GM21717 (cell line): ENCODE results near the gene ZNF423.

Source experiments
- ATAC-seq: cut with Tn5 transposase; IDR thresholded peaks from one replicate; pipeline ENCODE4 v1.9.1; 2021; ENCODE audit warnings: mild to moderate bottlenecking, moderate library complexity; ENCODE audit not compliant: unreplicated experiment

Gene ZNF423

GRCh38 chr16:49467540-49468372, 388.2 kb downstream of the ZNF423 start:
- ATAC-seq = no peak

- no peak for ATAC-seq
Observed at GRCh38 chr16:49466881-49467280, 389.0 kb downstream of the ZNF423 start.

- ATAC-seq = no peak
Observed at GRCh38 chr16:49466529-49466831, 389.4 kb downstream of the ZNF423 start.

GRCh38 chr16:49465661-49466528, 390.0 kb downstream of the ZNF423 start:
- no peak for ATAC-seq

DNA sequence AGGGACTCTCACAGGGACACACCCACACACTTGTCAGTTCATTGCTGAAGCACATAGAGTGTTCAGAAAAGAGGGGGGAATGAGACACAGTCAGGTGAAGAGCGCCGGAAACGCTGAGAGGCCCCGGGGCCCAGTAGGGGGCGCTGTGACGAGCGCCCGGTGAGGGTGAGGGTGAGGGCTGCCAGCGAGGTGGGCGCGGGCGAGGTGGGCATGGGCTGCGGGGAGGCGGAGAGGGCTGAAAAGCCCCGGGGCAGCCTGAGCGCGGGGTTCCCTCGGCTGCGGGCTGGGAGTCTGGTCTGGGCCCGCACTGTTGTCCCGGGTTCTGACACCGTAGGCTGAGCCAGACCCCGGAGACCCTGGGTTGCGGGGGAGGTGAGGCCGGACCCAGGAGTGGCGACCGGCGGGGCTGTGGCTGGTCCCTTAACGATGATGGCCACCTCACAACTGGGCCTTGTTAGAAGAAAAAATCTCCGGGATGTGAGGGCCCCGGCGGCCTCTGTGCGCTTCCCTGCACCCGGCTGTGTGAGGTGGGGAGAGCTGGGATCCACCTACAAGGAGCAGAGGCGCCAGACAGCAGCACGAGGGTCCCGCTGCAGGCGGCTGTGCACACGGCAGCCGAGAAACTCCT, 390.9 kb downstream of the ZNF423 start:
- no peak for ATAC-seq

GRCh38 chr16:49464093-49464492, 391.8 kb downstream of the ZNF423 start:
- ATAC-seq = no peak

DNA sequence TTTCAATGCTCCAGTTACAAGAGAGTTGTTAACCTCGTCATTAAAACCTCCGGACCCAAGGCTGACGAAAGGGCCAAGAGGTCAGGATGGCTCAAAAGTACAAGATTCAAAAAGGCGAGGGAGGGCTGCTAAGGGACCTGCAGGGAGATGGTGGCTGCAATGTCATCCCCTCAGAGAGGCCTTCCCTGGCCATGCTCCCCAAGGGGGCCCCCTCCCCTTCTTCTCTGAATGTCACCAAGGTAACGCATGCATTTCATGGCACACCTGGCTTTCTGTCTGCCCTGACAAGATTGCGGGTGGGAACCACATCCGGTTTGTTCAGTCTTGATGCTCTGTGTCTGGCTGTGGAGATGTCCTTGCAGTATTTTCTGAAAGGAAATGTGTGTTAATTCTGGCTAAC, 392.4 kb downstream of the ZNF423 start:
- ATAC-seq = peak; percentile 92

GRCh38 chr16:49462989-49463371, 392.9 kb downstream of the ZNF423 start:
- ATAC-seq = no peak

DNA sequence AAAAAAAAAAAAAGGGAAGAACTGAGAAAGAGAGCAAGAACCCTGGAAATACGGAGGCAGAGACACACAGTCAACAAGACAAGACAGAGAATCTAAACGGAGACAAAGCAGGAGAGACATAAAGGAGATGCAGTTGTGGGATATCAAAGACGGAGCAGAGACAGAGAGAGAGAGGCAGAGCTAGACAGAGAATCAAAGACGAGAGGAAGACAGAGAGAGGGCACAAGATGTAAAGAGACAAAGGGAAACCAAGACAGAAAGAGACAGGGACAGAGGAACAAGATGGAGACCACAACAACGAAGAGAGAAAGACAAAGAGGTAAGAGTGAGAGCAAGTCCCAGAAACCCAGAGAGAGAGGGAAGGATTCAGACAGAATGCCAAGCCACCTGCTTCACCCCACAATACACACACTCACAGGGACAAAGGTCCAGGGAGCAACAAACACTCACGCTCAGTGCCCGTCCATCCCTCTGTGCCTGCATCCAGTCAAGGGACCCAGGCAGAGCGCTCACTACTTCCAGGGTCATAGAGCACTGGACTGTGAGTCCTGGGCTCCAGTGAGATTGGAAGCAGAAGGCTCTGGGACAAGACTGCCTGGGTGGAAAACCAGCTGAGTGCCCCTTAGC, 393.4 kb downstream of the ZNF423 start:
- no peak for ATAC-seq

DNA sequence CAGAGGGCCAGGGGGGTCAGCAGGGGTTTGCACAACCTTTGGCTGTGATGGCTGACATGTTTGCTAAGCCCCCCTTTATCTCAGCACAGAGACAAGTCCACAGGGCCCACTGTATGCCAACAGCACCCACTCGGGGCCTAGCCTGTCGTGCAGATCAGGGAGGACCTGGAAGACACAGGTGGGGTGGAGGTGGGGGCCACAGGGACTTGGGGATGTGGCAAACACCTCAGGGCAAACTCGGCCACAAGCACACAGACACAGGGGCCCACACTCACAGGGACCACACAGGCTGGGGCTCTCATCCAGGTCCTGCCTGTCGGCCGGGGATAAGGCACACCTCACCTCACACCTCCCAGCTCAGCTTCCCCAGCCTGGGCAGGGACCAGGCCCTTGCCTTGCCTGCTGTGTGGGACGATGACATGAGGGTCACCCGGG, 394.4 kb downstream of the ZNF423 start:
- ATAC-seq = no peak

- no peak for ATAC-seq
Observed at GRCh38 chr16:49460786-49461470, 395.0 kb downstream of the ZNF423 start.

DNA sequence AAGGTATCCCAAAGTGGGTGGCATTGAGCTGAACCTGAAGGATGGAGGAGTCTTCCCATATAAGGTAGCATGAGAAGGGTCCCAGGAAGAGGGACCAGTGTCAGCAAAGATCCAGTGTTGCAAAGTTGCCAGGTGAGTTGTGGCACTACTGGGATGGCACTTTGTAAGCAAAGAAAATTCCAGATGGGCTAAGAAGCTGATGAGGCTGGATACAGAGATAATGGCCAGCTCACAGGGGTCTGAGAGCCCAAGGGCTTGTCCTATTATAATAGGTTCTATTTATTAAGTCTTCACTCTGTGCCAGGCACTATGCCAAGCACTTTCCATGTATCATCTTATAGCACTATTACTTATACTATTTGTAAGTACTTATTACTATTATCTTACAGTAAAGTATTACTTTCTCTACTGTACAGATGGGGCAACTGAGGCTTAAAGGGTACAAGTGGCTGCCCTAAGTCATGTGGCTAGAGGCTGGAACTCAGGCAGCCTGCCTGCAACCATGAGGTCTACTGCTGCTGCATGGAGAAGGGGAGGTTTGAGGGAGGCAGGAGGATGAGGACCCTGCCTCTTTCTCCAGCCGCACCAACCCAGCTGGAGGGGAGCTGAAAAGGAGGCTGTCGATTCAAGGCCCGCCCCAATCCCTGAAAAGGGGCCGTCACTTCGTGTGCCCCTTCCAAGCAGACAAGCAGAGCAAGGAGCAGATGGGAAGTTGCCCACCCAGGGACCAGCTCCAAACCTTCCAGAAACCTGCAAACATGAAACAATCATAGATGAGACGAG, 395.8 kb downstream of the ZNF423 start:
- no peak for ATAC-seq

DNA sequence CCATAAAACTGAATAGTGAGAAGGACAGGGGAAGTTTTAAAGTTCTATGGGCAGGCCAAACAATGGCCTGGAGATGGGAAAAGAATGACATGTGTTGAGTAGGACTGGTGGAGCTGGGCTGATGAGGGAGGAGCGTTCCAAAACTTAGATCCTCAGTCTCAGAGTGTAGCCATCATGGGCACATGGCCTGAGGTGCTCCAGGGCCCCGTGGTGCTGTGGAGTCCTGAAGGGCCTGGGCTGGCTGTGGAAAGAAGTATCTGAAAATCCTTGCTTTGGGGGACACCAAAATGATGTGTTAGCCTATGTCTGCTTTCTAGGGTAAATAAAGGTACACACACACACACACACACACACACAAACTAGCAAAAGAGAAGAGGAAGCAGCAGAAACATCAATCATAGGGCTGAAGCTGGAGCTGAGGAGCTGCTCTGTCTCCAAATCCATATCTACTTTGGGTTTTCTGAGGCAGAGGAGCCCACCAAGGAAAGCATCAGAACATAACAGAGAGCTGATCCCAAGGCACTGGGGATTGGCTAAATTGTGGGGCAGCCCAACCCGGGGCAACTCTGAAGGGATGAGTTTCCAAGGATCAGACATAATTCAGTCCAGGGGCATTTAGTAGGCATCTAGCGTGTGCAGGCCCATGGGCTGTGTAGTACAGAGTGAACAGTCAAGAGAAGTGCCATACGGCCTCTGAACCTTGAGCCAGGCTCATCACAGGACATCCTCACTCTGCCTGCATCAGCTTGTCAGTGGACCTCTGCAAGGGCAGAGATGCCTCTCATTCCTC, 397.1 kb downstream of the ZNF423 start:
- no peak for ATAC-seq

- ATAC-seq = no peak
Observed at GRCh38 chr16:49458243-49458642, 397.7 kb downstream of the ZNF423 start.

DNA sequence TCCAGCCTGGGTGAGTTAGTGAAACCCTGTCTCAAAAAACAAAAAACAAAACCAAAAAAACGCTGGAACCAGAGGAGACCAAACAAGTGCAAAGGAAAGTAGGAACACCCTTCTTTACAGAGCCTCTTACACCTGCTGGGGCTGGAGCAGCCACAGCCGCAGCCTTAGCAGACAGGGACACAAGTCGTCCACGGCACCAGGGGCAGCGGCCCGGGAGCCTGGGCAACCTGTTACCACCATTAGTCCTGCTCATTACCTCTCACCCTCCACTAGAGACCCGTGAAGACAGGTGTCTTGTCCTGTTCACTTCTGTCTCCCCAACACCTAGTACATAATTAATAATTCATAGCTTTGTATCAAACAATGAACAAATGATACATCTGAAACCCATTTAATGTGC, 398.7 kb downstream of the ZNF423 start:
- ATAC-seq = no peak

- ATAC-seq = no peak
Observed at GRCh38 chr16:49456763-49457162, 399.1 kb downstream of the ZNF423 start.

DNA sequence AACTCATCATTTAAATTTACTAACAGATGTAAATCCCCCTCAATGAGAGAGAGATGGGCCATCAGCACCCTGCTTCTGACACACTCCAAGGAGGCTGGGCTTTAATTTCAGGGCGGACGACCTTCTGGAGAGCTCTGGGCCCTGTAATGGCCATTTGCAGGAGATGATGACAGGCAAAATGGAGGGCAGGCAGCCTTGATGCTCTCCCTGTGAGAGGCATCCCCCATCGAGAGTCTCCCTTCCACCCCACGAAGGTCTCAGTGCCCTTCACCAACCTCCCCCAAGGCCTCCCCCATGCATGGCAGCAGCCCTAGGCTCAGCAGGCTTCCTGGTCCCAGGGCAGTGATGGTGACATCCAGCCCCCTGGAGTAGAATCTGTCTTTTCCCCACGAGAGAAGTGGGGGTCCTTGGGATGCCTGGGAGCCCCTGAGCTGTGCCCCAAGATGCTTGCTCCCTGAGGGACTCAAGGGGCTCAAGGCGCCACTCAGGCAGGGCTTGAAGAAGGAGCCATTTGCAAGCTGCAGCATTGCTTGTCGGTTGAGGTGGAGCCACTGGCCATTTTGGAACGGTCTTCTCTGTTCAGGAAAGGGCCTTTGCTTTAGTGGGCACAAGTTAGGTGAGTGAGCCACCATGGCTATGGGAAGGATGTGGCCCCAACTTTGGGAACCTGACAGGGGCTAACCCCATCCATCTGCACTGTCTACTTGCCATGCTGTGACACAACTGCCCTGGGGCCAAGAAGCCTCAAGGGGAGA, 399.7 kb downstream of the ZNF423 start:
- ATAC-seq = no peak
